Measurements from ENCODE around the gene PTGR3.

PTGR3 gene

GRCh38 chr18:75231053-75231406, 22.1 kb upstream of the PTGR3 start:
- H3K4me3 ChIP-seq (ENCODE audit: low read depth, low read length) = no peak overlapping the region
- no peak for DNase-seq (ENCODE audit: low read depth)
- TF ChIP-seq MYC (IDR thresholded peaks at IDR 0.05; ENCODE audit: low read depth, low read length) (no peak), CTCF (IDR thresholded peaks at IDR 0.05; ENCODE audit: low read depth, low read length) (no peak), MAX (IDR thresholded peaks at IDR 0.05; ENCODE audit: low read depth, low read length) (no peak)

DNA sequence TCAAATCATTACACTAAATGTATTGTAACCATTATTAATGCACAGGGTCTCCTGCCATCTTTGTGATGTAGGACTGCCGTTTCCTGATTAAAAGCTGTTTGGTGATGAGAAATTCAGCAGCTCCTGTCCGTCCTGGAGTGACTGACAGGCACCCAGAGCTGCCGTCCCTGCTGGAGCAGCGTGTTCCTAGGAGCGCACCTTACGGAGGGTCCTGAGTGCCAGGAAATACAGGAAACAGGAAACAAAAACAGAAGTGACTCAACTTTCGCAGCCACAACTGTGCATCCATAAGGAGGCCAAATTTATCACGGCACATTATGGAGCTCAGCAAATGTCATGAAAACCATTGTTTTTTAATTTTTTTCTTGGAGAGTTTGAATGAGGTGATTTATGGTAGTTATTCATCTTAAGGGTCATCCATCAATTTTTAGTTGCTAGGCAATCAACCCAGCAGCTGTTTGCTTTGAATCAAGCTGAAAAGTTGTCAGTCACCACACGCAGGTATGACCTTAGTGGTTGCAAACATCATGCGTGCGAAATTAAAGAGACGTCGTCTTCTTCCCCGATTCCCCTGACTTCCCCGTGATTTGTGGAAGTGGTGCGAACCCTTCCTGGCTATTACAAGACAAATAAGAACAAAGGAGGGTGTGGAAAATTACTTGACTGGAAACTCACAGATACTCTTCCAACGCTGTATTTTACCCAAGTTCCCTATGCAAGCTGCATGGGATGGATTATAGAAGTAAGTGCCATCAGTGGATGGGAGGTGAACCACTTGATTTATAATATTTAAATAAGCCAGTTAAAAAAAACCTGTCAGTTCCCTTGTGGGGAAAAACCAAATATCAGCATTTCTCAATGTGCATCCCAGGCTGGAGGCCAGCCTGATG, 21.5 kb upstream of the PTGR3 start:
- no peak overlapping the region for H3K4me3 ChIP-seq (ENCODE audit: low read depth, low read length)
- TF ChIP-seq CTCF (IDR thresholded peaks at IDR 0.05; ENCODE audit: low read depth, low read length) = no peak
- TF ChIP-seq MYC (IDR thresholded peaks at IDR 0.05; ENCODE audit: low read depth, low read length) = no peak
- TF ChIP-seq MAX (IDR thresholded peaks at IDR 0.05; ENCODE audit: low read depth, low read length) = no peak
- no peak for TF ChIP-seq POLR2A (IDR thresholded peaks at IDR 0.05; ENCODE audit: extremely low read depth, insufficient read length)
- DNase-seq (ENCODE audit: low read depth) = no peak

DNA sequence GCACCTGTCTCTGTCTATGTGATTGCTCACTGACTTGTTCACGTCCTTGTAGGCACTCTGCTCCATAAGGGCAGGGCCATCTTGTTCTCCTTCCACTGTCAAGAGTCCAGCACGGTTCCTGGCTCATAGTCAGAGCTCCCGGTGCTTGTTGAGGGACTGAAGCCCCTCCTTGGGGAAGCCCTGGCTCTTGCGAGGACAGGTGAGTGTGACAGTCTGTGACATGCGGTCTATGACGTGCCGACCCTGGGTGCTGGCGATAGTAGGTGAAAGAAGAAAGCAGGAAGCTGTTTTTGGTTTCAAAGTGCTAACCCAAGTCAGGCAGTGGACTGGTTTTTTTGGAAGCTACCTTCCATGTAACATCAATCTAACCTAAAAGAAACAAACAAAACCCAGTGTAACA, 20.5 kb upstream of the PTGR3 start:
- no peak overlapping the region for H3K4me3 ChIP-seq (ENCODE audit: low read depth, low read length)
- DNase-seq (ENCODE audit: low read depth) = no peak
- TF ChIP-seq CTCF (IDR thresholded peaks at IDR 0.05; ENCODE audit: low read depth, low read length) (no peak), MAX (IDR thresholded peaks at IDR 0.05; ENCODE audit: low read depth, low read length) (no peak), POLR2A (IDR thresholded peaks at IDR 0.05; ENCODE audit: extremely low read depth, insufficient read length) (no peak), MYC (IDR thresholded peaks at IDR 0.05; ENCODE audit: low read depth, low read length) (no peak)

DNA sequence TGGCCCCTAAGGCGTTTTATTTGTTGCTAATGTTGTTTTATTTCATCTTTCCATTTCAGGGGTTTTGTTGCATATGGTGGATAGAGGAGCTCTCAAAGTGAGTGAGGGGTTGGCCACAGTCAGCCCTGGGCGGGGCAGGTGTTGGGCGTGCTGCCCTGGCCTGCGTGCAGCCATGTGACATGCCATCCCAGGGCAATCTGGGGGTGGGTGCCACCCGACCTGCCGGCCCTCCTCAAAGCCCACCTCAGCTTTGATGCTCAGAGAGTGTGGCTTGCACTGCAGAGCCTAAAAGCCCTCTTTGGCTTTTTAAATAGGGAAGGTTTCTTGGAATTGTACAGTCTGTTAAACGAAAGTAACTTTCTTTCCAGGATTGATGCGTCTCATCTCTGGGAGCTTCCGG, 20.0 kb upstream of the PTGR3 start:
- H3K4me3 ChIP-seq (ENCODE audit: low read depth, low read length) = no peak overlapping the region
- TF ChIP-seq POLR2A (IDR thresholded peaks at IDR 0.05; ENCODE audit: extremely low read depth, insufficient read length) = no peak
- no peak for TF ChIP-seq MYC (IDR thresholded peaks at IDR 0.05; ENCODE audit: low read depth, low read length)
- TF ChIP-seq CTCF (IDR thresholded peaks at IDR 0.05; ENCODE audit: low read depth, low read length) = no peak
- no peak for TF ChIP-seq MAX (IDR thresholded peaks at IDR 0.05; ENCODE audit: low read depth, low read length)
- DNase-seq (ENCODE audit: low read depth) = no peak

- no peak overlapping the region for H3K4me3 ChIP-seq (ENCODE audit: low read depth, low read length)
- TF ChIP-seq POLR2A (IDR thresholded peaks at IDR 0.05; ENCODE audit: extremely low read depth, insufficient read length) (no peak), MYC (IDR thresholded peaks at IDR 0.05; ENCODE audit: low read depth, low read length) (no peak), MAX (IDR thresholded peaks at IDR 0.05; ENCODE audit: low read depth, low read length) (no peak), CTCF (IDR thresholded peaks at IDR 0.05; ENCODE audit: low read depth, low read length) (no peak)
- DNase-seq (ENCODE audit: low read depth) = no peak
Observed at GRCh38 chr18:75227535-75228296, 18.8 kb upstream of the PTGR3 start.
